A673 (cell line): Measurements from ENCODE around the gene PRODH.
"Not testable (repeated sequence)": the region's sequence is repeated elsewhere in the genome, so short reads cannot be mapped to it uniquely, and the experiment has no call there.

Experiments used
- CTCF ChIP-seq: fragments of 300-800, 200-600 bp; sonication (generic); conservative IDR thresholded peaks from 2 replicates; pipeline ENCODE4 v1.5.1; 2017; ENCODE audit warnings: low read depth, mild to moderate bottlenecking, antibody characterized with exemption, low read length, moderate library complexity, mixed read lengths
- EZH2 ChIP-seq: fragments of 200-600 bp; sonication (generic); IDR thresholded peaks from 2 replicates; pipeline ENCODE4 v1.6.1; 2017; ENCODE audit warnings: borderline replicate concordance, low read depth, mild to moderate bottlenecking, mixed read lengths, antibody characterized with exemption, low read length; ENCODE audit not compliant: poor library complexity, severe bottlenecking

- not testable (repeated sequence) for TF ChIP-seq CTCF, EZH2
Observed at GRCh38 chr22:18958321-18958705, 22.2 kb upstream of the PRODH start.
